Measurements from ENCODE around the gene KRTAP9-1.
"Not testable (repeated sequence)": the region's sequence is repeated elsewhere in the genome, so short reads cannot be mapped to it uniquely, and the experiment has no call there.

The KRTAP9-1 gene, protein sequence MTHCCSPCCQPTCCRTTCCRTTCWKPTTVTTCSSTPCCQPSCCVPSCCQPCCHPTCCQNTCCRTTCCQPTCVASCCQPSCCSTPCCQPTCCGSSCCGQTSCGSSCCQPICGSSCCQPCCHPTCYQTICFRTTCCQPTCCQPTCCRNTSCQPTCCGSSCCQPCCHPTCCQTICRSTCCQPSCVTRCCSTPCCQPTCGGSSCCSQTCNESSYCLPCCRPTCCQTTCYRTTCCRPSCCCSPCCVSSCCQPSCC

GRCh38 chr17:41189837-41190318, at the start of gene KRTAP9-1:
KRTAP9-1 (plus strand) TSS chr17:41189887; CDS start chr17:41189887, 0 bp downstream.
- DNase-seq (ENCODE audit: low spot score), result not testable (repeated sequence)

DNA sequence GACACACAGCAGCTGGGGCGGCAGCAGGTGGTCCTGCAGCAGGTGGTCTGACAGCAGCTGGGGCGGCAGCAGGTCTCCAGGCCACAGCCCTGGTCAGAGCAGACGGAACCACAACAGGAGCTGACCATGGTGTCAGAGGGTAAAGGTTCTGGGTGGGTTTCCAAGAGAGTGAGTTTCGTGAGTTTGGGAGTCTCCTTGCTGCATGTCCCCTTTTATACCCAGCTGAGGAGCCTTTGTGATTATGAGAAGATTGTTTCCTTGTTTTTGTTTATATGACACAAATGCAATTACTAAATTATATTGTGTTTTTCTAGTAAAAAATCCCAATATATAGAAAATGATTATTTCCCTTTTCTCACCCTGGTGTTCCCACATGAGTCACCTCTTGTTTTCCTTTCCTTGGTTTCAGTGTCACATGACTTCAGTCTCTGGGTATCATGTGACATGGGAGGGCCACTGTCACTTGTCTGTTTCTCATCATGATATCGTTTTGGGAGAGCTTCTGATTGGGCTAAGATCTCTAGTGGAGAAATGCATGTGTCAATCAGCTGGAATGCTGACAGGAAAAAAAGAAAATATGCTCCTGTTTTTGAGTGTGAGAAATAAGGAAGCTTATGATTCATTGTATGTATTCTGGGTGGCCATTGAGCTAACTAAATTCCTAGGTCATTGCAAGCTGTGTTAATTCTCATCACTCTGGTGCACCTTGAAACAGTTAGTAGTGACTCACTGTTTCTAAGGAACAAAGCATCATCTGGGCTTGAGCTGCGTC, 49.1 kb upstream of the KRTAP9-1 start, which contains the start of gene KRTAP4-6:
TSS of gene KRTAP4-6 (minus strand) at position 185 of the 772 bp plus-strand sequence. CDS start at position 128, 57 bp downstream.
- no peak for DNase-seq (ENCODE audit: low spot score)

DNA sequence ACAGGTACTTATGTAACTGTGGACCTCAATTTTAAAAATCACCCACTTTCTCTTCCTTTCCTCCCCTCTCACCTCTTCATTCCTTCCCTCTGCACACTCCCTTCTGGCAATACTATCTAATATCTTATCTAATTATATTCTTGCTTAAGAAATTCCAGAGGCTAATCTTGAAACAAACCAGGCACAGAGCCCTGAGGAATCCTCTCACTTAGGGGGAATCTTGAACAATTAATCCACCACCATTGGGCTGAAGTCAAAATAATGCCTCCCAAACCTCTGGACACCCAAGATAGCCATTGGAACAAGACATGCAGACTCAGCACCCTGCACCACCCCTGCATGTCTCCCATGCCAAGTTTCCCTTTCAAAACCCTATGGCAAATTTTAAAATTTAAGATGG, 48.3 kb upstream of the KRTAP9-1 start:
- no peak for DNase-seq (ENCODE audit: low spot score)

- DNase-seq (ENCODE audit: low spot score), result no peak
Observed at GRCh38 chr17:41144846-41145245, 44.8 kb upstream of the KRTAP9-1 start.

GRCh38 chr17:41145261-41145660, 44.4 kb upstream of the KRTAP9-1 start:
- DNase-seq (ENCODE audit: low spot score), result no peak

- DNase-seq (ENCODE audit: low spot score), result no peak
Observed at GRCh38 chr17:41147531-41148204, 42.0 kb upstream of the KRTAP9-1 start.

DNA sequence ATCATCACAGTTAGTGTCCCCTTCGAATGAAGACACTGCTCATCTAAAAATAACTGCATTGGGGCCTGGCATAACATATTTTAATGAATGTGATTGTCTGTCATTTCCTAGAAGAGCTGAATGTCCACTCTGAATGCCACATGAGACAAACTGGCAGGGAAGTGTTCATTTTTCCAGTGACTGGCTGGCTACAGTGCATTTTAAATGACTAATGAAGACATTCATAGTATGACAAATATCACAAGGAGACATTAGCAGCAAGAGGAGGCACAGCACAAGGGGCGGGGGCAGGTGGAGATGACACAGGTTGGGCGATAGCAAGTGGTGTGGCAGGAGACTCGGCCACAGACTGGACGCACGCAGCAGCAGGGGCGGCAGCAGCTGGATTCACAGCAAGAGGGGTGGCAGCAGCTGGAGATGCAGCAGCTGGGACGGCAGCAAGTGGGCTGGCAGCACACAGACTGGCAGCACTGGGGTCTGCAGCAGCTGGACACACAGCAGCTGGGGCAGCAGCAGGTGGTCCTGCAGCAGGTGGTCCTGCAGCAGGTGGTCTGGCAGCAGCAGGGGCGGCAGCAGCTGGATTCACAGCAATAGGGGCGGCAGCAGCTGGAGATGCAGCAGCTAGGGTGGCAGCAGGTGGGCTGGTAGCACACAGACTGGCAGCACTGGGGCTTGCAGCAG, 40.6 kb upstream of the KRTAP9-1 start:
- DNase-seq (ENCODE audit: low spot score), result not testable (repeated sequence)

DNA sequence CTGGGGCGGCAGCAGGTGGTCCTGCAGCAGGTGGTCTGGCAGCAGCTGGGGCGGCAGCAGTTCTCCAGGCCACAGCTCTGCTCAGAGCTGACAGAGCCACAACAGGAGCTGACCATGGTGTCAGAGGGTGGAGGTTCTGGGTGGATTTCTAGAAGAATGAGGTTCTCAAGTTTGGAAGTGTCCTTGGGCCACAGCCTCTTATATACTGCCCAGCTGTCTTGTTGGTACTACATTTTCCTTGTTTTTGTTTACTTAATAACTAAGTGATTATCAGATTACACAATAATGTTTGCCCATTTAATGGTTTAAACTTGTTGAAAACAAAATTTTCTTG, 40.1 kb upstream of the KRTAP9-1 start, which contains the start of gene KRTAP4-5:
TSS of gene KRTAP4-5 (minus strand) at position 174 of the 334 bp plus-strand sequence. CDS start at position 116, 58 bp downstream.
- DNase-seq (ENCODE audit: low spot score), result no peak

DNA sequence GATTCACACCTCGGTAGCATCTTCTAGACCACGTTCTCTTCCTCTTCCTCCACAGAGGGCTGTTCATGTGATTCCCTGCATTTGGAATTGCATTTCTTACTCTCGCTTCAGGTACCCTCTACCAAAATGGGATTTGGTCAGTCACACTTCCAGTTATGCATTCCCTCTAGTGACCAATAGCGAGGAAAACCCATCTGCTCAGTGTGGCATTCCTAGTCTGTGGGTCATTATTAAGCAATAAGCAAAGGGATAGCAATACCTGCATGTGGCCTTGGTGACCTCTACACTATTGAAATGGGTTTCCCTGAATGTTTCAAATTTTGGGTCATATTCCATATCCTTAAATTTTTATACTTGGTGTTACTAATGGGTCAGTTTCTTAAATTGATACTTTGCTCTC, 39.7 kb upstream of the KRTAP9-1 start:
- DNase-seq (ENCODE audit: low spot score), result no peak

DNA sequence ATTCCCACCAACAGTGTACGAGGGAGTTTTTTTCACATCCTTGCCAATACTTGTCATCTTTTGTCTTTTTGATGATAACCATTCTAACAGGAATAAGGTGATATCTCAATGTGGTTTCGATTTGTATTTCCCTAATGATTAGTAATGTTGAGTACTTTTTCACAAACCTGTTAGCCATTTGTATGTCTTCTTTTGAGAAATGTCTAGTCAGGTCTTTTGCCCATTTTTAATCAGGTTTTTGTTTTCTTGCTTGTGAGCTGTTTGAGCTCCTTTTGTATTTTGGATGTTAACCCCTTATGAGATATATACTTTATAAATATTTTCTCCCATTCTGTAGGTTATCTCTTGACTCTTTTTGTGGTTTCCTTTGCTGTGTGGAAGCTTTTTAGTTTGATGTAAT, 38.2 kb upstream of the KRTAP9-1 start:
- DNase-seq (ENCODE audit: low spot score), result no peak

- no peak for DNase-seq (ENCODE audit: low spot score)
Observed at GRCh38 chr17:41153856-41154255, 35.8 kb upstream of the KRTAP9-1 start.

GRCh38 chr17:41160190-41160589, 29.5 kb upstream of the KRTAP9-1 start:
- not testable (repeated sequence) for DNase-seq (ENCODE audit: low spot score)

GRCh38 chr17:41160648-41161047, 29.0 kb upstream of the KRTAP9-1 start, which contains the start of gene KRTAP4-4:
KRTAP4-4 (minus strand) TSS chr17:41160748; CDS start chr17:41160691, 57 bp downstream.
- no peak for DNase-seq (ENCODE audit: low spot score)

GRCh38 chr17:41163828-41164227, 25.9 kb upstream of the KRTAP9-1 start:
- DNase-seq (ENCODE audit: low spot score), result no peak

DNA sequence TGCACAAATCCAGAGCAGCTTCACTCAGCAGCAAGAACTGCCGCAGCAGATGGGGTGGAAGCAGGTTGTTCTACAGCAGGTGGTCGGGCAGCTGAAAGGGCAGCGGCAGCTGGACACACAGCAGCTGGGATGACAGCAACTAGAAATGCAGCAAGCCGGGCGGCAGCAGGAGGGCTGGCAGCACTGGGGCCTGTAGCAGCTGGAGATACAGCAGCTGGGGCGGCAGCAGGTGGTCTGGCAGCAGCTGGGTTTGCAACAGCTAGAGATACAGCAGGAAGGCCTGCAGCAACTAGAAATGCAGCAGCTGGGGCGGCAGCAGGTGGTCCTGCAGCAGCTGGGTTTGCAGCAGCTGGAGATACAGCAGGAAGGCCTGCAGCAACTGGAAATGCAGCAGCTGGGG, 22.1 kb upstream of the KRTAP9-1 start:
- DNase-seq (ENCODE audit: low spot score), result no peak

DNA sequence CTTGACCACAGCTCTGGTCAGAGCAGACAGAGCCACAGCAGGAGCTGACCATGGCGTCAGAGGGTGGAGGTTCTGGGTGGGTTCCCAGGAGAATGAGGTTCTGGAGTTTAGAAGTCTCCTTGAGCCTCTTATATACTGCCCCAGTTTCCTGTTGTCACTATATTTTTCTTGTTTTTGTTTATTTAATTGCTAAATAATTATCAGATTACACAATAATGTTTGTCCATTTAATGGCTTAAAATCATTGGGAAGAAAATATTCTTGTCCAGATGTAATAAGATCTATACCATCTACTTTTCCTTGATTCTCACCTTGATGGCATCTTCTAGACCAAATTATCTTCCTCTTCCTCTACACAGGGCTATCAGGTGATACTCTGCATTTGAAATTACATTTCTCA, 21.6 kb upstream of the KRTAP9-1 start, which contains the start of gene KRTAP4-3:
TSS of gene KRTAP4-3 (minus strand) at position 101 of the 400 bp plus-strand sequence. CDS start at position 52, 49 bp downstream.
- DNase-seq (ENCODE audit: low spot score), result no peak

GRCh38 chr17:41171886-41172285, 17.8 kb upstream of the KRTAP9-1 start:
- DNase-seq (ENCODE audit: low spot score), result no peak

DNA sequence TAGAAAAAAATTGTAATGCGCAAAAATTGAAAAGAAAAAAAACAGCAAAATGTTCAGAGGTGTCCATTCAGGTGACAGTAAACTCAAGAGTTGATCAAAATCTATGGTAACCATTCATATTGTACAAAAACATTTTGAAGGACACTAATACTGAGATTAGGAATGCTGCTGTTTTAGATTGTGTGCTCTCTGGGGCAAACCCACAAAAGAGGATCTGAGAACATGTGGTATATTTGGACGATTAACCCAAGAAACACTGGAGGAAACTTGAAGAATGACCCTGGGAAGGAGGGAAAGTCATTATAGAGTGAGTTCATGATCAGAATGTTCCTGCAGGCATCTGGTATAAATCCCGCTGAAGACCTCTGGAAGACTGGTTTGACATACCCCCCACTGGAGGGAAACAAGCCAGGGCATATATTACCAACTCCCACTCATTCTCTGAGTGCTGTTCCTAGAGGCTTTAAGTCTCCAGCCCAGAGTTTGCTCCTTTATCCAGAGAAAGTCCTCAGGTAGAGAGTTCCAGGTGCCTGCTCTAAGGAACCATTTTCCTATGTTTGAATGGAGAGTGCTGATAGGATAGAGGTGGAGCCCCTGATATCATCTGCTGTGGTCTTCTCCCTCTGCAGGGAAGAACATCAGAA, 12.8 kb upstream of the KRTAP9-1 start:
- DNase-seq (ENCODE audit: low spot score), result no peak

GRCh38 chr17:41177727-41178271, 11.9 kb upstream of the KRTAP9-1 start, which contains the start of gene KRTAP4-2:
KRTAP4-2 (minus strand) TSS chr17:41178221; CDS start chr17:41178164, 57 bp downstream.
- DNase-seq (ENCODE audit: low spot score), result no peak

DNA sequence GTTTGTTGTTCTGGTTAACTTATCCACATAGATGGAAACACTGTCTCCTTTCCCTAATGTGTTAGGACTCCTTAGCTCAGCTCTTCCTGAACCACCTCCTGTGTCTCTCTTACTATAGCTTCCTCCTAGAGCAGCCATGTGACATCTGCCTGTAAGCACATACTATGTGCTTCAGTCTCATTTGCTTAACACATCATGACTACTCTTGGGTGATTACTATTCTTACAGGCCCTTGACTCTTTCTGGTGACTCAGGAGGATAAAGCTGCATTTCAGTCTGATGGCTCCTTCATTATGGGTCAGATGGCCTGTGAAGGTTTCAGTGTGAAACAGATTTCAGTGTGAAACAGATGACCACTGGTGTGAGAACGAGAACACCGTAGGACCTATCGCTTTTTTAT, 11.3 kb upstream of the KRTAP9-1 start:
- no peak for DNase-seq (ENCODE audit: low spot score)
